ENCODE measurements around the gene CFAP20.

GRCh38 chr16:58125041-58125440 lies 4.1 kb downstream of the CFAP20 start:
- TF ChIP-seq CTCF (conservative IDR thresholded peaks at IDR 0.05; ENCODE audit: low read depth, low read length) (no peak), EZH2phosphoT487 (IDR thresholded peaks at IDR 0.05; ENCODE audit: borderline replicate concordance, low read length) (no peak)
